Measurements from ENCODE around the gene CD28. TPM values are rescaled to one million over a fixed set of nuclear protein-coding genes. Genes with fewer than 3 reads are reported as not detected.

The CD28 gene
- total and polyA plus RNA-seq, 9 of the 15 experiments (the other 6 are each of a cell fraction or from before 2014, with no cell fraction given), result 0.01 to 0.11 TPM; not detected in 7

DNA sequence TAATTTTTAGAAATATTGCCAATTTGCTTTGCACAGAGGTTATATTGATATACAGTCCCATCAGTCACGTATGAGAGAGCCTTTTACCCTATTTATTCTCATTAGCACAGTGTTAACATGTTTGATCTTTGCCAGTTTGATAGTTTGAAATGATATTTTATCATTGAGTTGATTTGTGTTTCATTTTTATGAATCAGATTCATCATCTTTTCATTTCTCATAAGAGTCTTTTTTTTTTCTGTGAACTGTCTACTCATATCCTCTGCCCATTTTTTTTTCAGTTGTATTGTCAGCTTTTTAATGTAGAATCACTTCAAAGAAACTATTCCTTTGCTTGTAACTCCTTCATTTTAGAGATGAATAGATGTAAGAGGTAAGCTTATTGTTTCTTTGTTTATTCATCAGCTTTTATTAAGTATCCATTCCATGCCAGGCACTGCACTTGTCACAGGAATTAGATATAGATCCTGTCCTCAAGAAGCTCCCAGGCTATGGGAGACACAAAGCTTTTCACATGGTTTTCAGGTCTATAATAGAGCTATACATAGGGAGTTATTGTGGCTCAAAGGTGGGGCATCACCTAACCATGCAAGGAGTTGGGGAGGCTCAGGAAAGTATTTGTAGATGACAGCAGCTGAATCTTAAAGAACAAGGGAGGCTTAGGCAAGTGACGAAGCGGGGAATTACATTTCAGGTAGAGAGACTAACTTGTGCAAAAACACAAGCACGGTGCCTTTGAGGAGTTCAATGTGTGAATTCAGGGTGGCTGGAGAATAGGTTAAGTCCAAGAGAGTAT lies 42.1 kb downstream of the CD28 start (continued):
- TF ChIP-seq HOMEZ (CRISPR knock-in tag; IDR thresholded peaks at IDR 0.05) (no peak), TEAD1 (CRISPR knock-in tag; IDR thresholded peaks at IDR 0.05) (no peak), EP400 (IDR thresholded peaks at IDR 0.05) (no peak), WHSC1 (IDR thresholded peaks at IDR 0.05; ENCODE audit: low read length) (no peak), TBL1XR1 (IDR thresholded peaks at IDR 0.05; ENCODE audit: low read length in 2 of 2) (no peak), ZNF318 (IDR thresholded peaks at IDR 0.05; ENCODE audit: borderline replicate concordance in 1 of 2, low read depth in 1 of 2) (no peak), POU5F1 (IDR thresholded peaks at IDR 0.05; ENCODE audit: borderline replicate concordance, low read depth, low read length, partially characterized antibody) (no peak), ZNF436 (CRISPR knock-in tag; IDR thresholded peaks at IDR 0.05) (no peak), SP1 (CRISPR knock-in tag; IDR thresholded peaks at IDR 0.05) (no peak), ZNF79 (CRISPR knock-in tag; IDR thresholded peaks at IDR 0.05; ENCODE audit: low read depth) (no peak), NR2C2 (CRISPR knock-in tag; IDR thresholded peaks at IDR 0.05) (no peak), NR2C2 (tag; IDR thresholded peaks at IDR 0.05) (no peak), MBD2 (IDR thresholded peaks at IDR 0.05; ENCODE audit: borderline replicate concordance, low read depth) (no peak)
- TF ChIP-seq, protein P1, sequence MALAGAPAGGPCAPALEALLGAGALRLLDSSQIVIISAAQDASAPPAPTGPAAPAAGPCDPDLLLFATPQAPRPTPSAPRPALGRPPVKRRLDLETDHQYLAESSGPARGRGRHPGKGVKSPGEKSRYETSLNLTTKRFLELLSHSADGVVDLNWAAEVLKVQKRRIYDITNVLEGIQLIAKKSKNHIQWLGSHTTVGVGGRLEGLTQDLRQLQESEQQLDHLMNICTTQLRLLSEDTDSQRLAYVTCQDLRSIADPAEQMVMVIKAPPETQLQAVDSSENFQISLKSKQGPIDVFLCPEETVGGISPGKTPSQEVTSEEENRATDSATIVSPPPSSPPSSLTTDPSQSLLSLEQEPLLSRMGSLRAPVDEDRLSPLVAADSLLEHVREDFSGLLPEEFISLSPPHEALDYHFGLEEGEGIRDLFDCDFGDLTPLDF (CRISPR knock-in tag; IDR thresholded peaks at IDR 0.05), result no peak

Data from K562 (cell line).